GM06990 (cell line): Measurements from ENCODE around the gene HNMT.
"Not testable (repeated sequence)": the region's sequence is repeated elsewhere in the genome, so short reads cannot be mapped to it uniquely, and the experiment has no call there.

Experiments used
- DNase-seq: peaks from one replicate; pipeline ENCODE4 v3.0.0-alpha.2; 2011; ENCODE audit not compliant: insufficient read length; ENCODE audit errors: extremely low read depth
- H3K27me3 ChIP-seq: replicated peaks from 2 replicates; pipeline ENCODE4 v1.6.0; 2011; ENCODE audit warnings: low read length; ENCODE audit not compliant: control insufficient read depth, insufficient read depth
- H3K36me3 ChIP-seq: 2 replicates; pipeline ENCODE4 v1.5.1; 2011; ENCODE audit warnings: low read length; ENCODE audit not compliant: control insufficient read depth, insufficient read depth
- H3K4me3 ChIP-seq: replicated peaks from 2 replicates; pipeline ENCODE4 v1.5.1; 2011; ENCODE audit warnings: low read depth, mild to moderate bottlenecking, control low read depth, low read length
- TF ChIP-seq, protein P1 (sequence below): IDR thresholded peaks from 2 replicates; pipeline ENCODE4 v1.5.1; 2011; ENCODE audit warnings: low read length, control low read depth, mild to moderate bottlenecking, inconsistent platforms; ENCODE audit not compliant: insufficient read depth, poor library complexity, severe bottlenecking

The HNMT gene

GRCh38 chr2:138034536-138034935 is 70.3 kb downstream of the HNMT start:
- Histone ChIP-seq H3K4me3 (no peak overlapping the region), H3K36me3 (no peaks in the 10 kb centered on the region), H3K27me3 (no peaks in the 10 kb centered on the region)
- no peak for DNase-seq
- TF ChIP-seq, protein P1, sequence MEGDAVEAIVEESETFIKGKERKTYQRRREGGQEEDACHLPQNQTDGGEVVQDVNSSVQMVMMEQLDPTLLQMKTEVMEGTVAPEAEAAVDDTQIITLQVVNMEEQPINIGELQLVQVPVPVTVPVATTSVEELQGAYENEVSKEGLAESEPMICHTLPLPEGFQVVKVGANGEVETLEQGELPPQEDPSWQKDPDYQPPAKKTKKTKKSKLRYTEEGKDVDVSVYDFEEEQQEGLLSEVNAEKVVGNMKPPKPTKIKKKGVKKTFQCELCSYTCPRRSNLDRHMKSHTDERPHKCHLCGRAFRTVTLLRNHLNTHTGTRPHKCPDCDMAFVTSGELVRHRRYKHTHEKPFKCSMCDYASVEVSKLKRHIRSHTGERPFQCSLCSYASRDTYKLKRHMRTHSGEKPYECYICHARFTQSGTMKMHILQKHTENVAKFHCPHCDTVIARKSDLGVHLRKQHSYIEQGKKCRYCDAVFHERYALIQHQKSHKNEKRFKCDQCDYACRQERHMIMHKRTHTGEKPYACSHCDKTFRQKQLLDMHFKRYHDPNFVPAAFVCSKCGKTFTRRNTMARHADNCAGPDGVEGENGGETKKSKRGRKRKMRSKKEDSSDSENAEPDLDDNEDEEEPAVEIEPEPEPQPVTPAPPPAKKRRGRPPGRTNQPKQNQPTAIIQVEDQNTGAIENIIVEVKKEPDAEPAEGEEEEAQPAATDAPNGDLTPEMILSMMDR, result no peak

DNA sequence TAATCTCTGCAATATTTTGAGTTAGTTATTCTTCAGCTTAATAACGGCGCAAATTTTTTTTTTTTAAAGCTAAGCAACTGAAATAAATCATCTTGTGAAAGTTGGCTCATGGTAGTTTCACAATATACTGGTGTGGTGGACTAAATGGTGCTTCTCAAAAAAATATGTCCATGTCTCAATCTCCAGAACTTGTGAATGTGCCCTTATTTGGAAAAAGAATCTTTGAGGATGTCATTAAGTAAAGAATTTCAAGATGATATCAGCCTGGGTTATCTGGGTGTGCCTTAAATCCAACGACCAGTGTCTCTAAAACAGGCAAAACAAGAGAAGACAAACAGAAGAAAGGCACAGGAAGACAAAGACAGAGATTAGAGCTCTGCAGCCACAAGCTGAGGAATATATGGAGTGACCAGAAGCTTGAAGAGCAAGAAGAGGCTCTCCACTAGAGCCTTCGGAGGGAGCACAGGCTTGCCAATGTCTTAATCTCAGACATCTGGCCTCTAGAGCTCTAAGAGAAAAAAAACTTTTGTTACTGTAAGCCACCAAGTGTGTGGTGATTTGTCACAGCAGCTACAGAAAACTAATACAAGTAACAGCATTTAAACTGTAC is 71.4 kb downstream of the HNMT start:
- no peak overlapping the region for H3K4me3 ChIP-seq
- H3K27me3 ChIP-seq, result no peaks in the 10 kb centered on the region
- H3K36me3 ChIP-seq, result no peaks in the 10 kb centered on the region
- no peak for DNase-seq
- TF ChIP-seq, protein P1, result no peak

- TF ChIP-seq, protein P1, result no peak
- H3K4me3 ChIP-seq, result no peak overlapping the region
- no peak for DNase-seq
- H3K36me3 ChIP-seq, result no peaks in the 10 kb centered on the region
- no peaks in the 10 kb centered on the region for H3K27me3 ChIP-seq
Observed at GRCh38 chr2:138036522-138036921, 72.2 kb downstream of the HNMT start.

DNA sequence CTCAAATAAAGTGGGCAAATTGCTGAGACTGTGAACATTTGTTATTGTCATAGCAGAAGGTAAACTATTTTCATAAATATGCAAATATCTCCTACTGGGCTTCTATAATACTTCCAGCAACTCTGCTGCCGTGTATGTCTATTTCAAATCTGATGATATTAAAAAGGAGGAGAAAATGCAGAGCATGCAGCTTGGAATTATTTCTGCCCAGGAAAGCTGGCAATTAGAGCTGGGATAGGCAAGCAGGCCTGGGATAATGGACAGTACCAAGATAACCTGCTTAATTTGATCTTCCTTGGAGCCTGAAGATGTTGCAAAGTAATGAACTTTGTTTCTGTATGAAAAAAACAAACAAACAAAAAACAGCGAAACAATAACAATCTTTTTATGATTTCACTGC is 72.8 kb downstream of the HNMT start:
- Histone ChIP-seq H3K27me3 (no peaks in the 10 kb centered on the region), H3K4me3 (no peak overlapping the region), H3K36me3 (no peaks in the 10 kb centered on the region)
- TF ChIP-seq, protein P1, result no peak
- DNase-seq, result no peak

DNA sequence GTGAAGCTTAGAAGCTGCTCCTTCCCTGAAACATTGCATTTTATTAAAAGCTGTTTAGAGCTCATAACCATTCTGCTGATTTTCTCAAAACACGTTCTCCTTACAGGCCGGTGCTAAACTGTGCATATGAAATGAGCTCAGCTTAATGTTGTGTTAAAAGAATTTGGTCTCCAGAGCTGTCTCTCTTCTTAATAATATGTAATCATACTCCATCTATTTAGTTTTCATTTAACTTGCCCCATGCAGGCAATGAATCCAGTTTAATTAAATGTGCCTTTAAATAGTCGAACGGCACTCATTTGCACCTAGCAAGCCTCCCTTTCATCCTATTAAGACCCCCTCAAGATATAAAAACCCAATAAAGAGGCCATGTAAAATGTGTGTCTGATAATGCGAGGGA is 76.3 kb downstream of the HNMT start:
- Histone ChIP-seq H3K4me3 (no peak overlapping the region), H3K36me3 (no peaks in the 10 kb centered on the region), H3K27me3 (no peaks in the 10 kb centered on the region)
- TF ChIP-seq, protein P1, result no peak
- no peak for DNase-seq

- no peak overlapping the region for H3K4me3 ChIP-seq
- no peaks in the 10 kb centered on the region for H3K36me3 ChIP-seq
- no peak for DNase-seq
- no peaks in the 10 kb centered on the region for H3K27me3 ChIP-seq
- TF ChIP-seq, protein P1, result no peak
Observed at GRCh38 chr2:138042311-138042710, 78.0 kb downstream of the HNMT start.

GRCh38 chr2:138043588-138043987 is 79.3 kb downstream of the HNMT start:
- not testable (repeated sequence) for H3K27me3 ChIP-seq, H3K36me3 ChIP-seq, DNase-seq, H3K4me3 ChIP-seq
